ENCODE measurements around the gene ZYX. TPM values are rescaled to one million over a fixed set of nuclear protein-coding genes. Genes with fewer than 3 reads are reported as not detected.
A peak's percentile ranks its signal among the peaks of the same experiment; 100 is the strongest.

The ZYX gene
- 271 TPM for total RNA-seq
- long read RNA-seq, transcript ZYX-201 (10 exons, 2,493 nt), result major isoform, 38 of 322 reads
- long read RNA-seq, partial matches to known transcripts, result 236 of 322 reads
- long read RNA-seq, other reads (novel, unspliced or antisense), result 48 of 322 reads

DNA sequence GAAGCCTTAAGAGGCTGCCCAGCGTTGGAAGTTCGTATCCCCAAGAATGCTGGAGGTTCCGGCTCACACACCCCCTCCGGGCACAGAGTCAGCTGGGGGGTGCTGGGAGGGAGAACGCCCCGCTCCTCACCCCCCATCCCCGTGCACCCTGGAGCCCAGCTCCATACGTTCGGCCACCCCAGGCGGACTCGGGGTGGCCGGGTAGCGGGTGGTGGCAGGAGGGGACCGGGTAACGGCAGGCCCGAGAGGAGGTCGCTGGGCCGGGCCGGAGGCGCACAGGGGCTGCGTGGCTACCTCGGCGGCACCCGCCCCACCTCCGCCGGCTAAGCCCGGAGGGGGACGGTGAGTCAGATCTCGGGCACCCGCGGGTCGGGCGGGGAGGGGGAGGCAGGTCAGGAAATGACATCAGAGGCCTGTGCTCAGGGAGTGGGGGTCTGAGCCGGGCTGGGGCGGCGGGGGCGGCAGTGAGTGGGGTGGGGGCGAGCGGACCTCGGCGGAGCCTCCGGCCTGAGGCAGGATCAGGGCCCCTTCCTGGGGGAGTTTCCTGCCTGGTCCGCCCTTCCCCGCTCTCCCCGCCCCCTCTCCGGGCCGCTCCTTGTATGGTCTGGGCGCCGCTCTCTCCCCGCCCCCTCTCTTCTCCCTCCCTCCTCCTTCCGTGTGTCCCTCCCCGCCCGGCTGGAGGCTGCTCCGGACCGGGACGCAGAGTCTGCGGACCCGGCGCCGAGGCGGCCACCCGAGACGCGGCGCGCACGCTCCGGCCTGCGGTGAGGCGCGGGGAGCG is at the start of gene ZYX:
ZYX (plus strand) TSS at position 700 of the 781 bp plus-strand sequence. CDS start 227 bp downstream, outside the sequence.
- DNase-seq (ENCODE audit: low spot score), result peak; percentile 97

- no peak for DNase-seq (ENCODE audit: low spot score)
These were observed 46.9 kb upstream of the ZYX start for GRCh38 chr7:143334244-143334643.

- DNase-seq (ENCODE audit: low spot score), result no peak
These were observed 43.9 kb upstream of the ZYX start for GRCh38 chr7:143337216-143337615.

- no peak for DNase-seq (ENCODE audit: low spot score)
These were observed 39.3 kb upstream of the ZYX start for GRCh38 chr7:143341842-143342241.

- no peak for DNase-seq (ENCODE audit: low spot score)
These were observed 37.5 kb upstream of the ZYX start for GRCh38 chr7:143343596-143343995.

- DNase-seq (ENCODE audit: low spot score), result no peak
These were observed 35.7 kb upstream of the ZYX start for GRCh38 chr7:143345428-143345900.

DNA sequence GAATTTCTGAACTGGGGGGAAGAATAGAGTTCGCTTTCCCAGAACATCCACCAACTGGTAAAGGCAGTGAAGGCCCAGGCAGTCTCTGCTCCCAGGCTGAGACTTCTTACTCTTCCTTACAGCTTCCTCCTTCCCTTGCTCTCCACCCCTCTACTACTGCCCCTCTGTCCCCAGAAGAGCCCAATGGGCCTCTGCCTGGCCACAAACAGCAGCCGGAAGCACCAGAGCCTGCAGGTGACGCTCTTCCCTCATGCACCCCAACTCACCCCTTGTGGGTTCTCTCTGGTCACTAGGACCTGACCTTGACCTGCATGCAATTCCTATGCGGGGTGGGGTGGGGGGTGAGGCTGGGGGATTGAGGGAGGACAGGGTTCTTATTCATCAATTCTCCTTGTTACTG is 35.1 kb upstream of the ZYX start:
- no peak for DNase-seq (ENCODE audit: low spot score)

DNA sequence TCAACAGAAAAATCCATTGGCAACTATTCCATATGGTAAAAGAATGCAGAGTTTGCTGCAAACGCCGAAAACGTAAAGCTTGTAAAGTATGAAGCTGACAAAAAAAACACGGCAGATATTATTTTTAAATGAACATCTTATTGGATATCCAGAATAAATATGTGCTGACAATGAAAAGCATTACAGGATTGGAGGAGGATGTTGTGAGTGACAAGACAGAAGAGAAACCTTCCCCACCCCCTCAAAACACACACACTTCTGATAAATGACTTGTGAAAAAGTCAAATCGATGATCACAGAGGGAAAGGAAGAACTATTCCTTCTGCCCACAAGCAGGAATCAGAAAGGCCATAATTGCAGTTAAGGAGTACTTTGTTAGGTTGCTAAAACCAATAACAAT is 33.2 kb upstream of the ZYX start:
- no peak for DNase-seq (ENCODE audit: low spot score)

GRCh38 chr7:143351060-143351459 is 30.1 kb upstream of the ZYX start:
- peak; percentile 41 for DNase-seq (ENCODE audit: low spot score)

- peak; percentile 64 for DNase-seq (ENCODE audit: low spot score)
These were observed 29.6 kb upstream of the ZYX start for GRCh38 chr7:143351574-143351973.

GRCh38 chr7:143352531-143353002 is 28.6 kb upstream of the ZYX start:
- peak; percentile 82 for DNase-seq (ENCODE audit: low spot score)

- peak; percentile 72 for DNase-seq (ENCODE audit: low spot score)
These were observed 26.8 kb upstream of the ZYX start for GRCh38 chr7:143354376-143354775.

GRCh38 chr7:143354965-143355364 is 26.2 kb upstream of the ZYX start:
- peak; percentile 79 for DNase-seq (ENCODE audit: low spot score)

- DNase-seq (ENCODE audit: low spot score), result peak; percentile 74
These were observed 25.4 kb upstream of the ZYX start for GRCh38 chr7:143355450-143356385.

DNA sequence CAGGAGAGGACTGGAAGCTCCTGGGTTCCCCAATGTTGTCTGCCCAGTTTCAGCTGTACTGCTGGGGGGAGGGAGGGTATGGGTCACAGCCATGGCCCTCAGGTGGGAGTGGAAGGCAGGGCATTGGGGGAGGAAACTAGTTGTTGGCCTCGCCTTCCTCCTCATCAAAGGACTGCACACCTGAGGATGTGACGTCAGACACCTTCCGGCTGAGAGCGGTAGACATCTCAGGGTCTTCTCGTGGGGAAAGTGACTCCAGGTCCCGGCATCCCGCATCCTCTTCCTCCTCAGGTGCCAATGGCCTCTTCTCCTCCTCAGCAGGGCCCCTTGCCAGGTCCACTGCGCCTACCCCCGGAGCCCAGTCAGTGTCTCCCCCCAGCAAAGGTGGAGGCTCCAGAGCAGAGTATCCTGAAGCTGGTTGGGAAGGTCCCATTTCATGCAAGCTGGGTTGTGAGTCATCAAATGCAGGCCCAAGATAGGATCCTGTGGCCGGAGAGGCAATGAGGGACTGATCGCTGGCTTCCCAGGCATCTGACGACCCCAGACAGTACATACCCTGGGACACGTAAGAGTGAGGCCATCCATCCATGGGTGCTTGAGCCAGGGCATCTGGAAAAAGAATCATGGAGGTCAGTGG is 24.6 kb upstream of the ZYX start:
- DNase-seq (ENCODE audit: low spot score), result peak; percentile 65

- peak; percentile 74 for DNase-seq (ENCODE audit: low spot score)
These were observed 22.5 kb upstream of the ZYX start for GRCh38 chr7:143358626-143359025.

DNA sequence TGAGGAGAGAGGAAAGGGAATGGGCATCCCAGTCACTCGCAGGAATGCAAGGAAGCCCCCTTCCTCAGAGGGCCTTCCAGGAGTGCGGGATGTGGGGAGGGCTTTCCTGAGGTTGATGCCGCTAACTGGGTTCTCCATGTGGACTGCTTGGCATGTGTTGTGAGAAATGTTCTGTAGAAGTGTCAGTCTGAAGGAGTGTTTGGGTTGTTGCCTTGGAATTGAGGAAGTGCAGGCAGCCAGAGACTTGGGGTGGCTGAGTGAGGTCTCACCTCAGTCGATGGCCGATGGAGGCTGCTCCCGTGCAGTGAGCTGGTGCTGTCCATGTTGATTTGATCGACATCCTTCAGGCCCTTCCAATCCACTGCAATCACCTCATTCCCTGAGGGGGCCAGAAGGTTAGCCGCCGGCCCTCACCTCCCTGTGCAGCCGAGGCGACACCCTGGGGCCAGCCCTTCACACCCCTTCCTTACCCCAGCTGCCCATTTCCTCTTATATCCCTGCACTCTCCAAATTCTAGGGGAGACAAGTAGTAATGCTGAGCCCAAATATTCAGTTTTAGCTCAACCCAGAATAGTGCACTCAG is 21.3 kb upstream of the ZYX start:
- DNase-seq (ENCODE audit: low spot score), result peak; percentile 59

DNA sequence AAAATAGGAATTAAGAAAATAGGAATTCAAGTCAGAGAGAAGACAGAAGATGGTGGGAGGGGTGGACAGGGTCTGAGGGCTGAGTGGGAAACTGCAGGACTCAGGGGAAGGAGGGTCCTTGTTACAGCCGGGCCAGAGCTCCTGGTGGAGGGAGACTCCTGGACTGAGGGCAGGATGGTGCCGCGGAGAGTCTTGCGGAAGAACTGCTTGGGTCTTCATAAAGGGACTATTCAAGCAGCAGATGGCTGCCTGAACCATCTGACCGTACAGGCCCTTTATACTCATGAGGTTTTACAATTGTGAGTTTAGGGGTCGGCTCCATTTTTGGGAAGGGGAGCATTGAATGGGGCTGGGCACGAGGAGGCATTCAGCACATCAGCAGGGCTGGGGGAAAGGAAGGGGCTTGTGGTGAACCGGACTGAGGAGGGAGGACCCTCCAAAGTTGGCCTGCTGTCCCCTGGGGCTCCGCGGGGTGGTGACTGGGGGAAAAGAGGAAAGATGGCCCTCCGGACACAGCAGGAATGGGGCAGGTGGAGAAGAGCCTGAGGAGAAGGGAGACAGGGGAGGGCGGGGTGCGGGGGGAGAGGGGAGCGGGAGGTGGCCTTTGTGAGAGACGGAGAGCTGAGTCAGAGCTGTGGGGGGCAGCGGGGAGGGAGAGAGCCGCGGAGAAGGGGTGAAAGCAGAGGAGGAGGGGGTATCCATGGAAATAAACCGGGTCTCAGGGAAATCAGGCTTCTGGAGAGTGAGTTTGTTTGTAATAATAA is 20.2 kb upstream of the ZYX start:
- DNase-seq (ENCODE audit: low spot score), result peak; percentile 72

DNA sequence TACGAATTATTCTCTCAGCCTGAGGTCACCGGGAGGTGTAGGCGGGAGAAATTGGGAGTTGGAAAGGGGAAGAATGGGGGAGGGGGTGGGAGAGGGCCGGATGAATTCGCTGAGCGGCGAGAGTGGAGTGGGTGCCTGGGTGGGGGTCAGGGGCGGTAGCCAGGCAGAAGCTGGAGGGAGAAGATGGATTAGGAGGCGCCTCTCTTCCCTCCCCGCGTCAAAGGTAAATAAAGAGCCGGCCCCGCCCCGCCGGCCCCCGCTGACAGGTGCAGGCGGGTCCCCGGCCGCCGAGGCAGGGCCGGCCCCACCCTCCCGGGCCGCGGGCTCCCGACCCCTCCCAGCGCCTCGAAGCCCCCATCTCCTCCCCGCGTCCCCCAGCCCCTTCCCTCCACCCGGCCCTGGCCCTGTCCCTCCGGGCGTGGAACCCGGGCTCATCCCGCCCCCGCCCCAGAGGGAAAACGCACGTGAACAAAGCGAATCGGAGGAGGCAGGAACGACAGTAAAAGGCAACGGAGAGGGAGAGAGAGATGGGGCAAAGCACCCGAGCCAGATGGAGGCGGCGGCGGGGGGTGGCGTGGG is 19.5 kb upstream of the ZYX start:
- peak; percentile 81 for DNase-seq (ENCODE audit: low spot score)

All from mesenteric fat pad (tissue), 1 donor.